ENCODE measurements around the gene FBXO41.

- TF ChIP-seq, protein P1, sequence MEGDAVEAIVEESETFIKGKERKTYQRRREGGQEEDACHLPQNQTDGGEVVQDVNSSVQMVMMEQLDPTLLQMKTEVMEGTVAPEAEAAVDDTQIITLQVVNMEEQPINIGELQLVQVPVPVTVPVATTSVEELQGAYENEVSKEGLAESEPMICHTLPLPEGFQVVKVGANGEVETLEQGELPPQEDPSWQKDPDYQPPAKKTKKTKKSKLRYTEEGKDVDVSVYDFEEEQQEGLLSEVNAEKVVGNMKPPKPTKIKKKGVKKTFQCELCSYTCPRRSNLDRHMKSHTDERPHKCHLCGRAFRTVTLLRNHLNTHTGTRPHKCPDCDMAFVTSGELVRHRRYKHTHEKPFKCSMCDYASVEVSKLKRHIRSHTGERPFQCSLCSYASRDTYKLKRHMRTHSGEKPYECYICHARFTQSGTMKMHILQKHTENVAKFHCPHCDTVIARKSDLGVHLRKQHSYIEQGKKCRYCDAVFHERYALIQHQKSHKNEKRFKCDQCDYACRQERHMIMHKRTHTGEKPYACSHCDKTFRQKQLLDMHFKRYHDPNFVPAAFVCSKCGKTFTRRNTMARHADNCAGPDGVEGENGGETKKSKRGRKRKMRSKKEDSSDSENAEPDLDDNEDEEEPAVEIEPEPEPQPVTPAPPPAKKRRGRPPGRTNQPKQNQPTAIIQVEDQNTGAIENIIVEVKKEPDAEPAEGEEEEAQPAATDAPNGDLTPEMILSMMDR (IDR thresholded peaks at IDR 0.05): no peak
- TF ChIP-seq POLR2A (IDR thresholded peaks at IDR 0.05) (no peak), POLR2AphosphoS5 (IDR thresholded peaks at IDR 0.05) (no peak)
Measured at GRCh38 chr2:73284296-73285158, at the start of gene FBXO41.
